Stimulated activated CD8-positive, alpha-beta memory T cell treated with anti-CD3 and anti-CD28 coated beads, Interleukin-4, amount 100 ng/mL, for 4 hours (primary cell): ENCODE measurements around the gene MYO5A.
"Not testable (repeated sequence)": the region's sequence is repeated elsewhere in the genome, so short reads cannot be mapped to it uniquely, and the experiment has no call there.

Experiments
- DNase-seq, 2 donors: peaks; one replicate each; pipeline ENCODE4 v3.0.0-alpha.2; 2020; ENCODE audit warnings: low read depth in 2 of 2, low spot score in 1 of 2

The MYO5A gene

GRCh38 chr15:52546031-52546751 is 17.5 kb upstream of the MYO5A start:
- DNase-seq, result no peak

GRCh38 chr15:52540374-52541012 is 11.8 kb upstream of the MYO5A start:
- no peak for DNase-seq

GRCh38 chr15:52537459-52537858 is 8.8 kb upstream of the MYO5A start:
- DNase-seq, result no peak

- no peak for DNase-seq
These were observed 3.7 kb upstream of the MYO5A start for GRCh38 chr15:52532427-52532826.

- DNase-seq, result no peak
These were observed 1.3 kb upstream of the MYO5A start for GRCh38 chr15:52529940-52530339.

GRCh38 chr15:52529341-52529924 is 753 bp upstream of the MYO5A start:
- DNase-seq, result no peak

- no peak for DNase-seq
These were observed 643 bp downstream of the MYO5A start for GRCh38 chr15:52527911-52528563.

- DNase-seq, result no peak
These were observed 1.3 kb downstream of the MYO5A start for GRCh38 chr15:52527196-52527910.

- DNase-seq, result no peak
These were observed 4.2 kb downstream of the MYO5A start for GRCh38 chr15:52524223-52525136.

GRCh38 chr15:52523647-52524046 is 5.0 kb downstream of the MYO5A start:
- DNase-seq, result no peak

- DNase-seq, result no peak
These were observed 5.5 kb downstream of the MYO5A start for GRCh38 chr15:52523192-52523591.

- DNase-seq, result no peak
These were observed 7.0 kb downstream of the MYO5A start for GRCh38 chr15:52521682-52522081.

GRCh38 chr15:52520421-52520820 is 8.3 kb downstream of the MYO5A start:
- DNase-seq, result no peak

- no peak for DNase-seq
These were observed 10.0 kb downstream of the MYO5A start for GRCh38 chr15:52518487-52519371.

- DNase-seq, result no peak
These were observed 11.7 kb downstream of the MYO5A start for GRCh38 chr15:52517014-52517413.

GRCh38 chr15:52515343-52515742 is 13.3 kb downstream of the MYO5A start:
- no peak for DNase-seq

- no peak for DNase-seq
These were observed 14.2 kb downstream of the MYO5A start for GRCh38 chr15:52514482-52514881.

GRCh38 chr15:52512869-52513268 is 15.8 kb downstream of the MYO5A start:
- not testable (repeated sequence) for DNase-seq

- no peak for DNase-seq
These were observed 17.6 kb downstream of the MYO5A start for GRCh38 chr15:52511084-52511483.
